Endodermal cell (in vitro differentiated cells): Measurements from ENCODE around the gene FOXA1. TPM values are rescaled to one million over a fixed set of nuclear protein-coding genes. Genes with fewer than 3 reads are reported as not detected.

Experiments
- DNase-seq: peaks from one replicate; pipeline ENCODE4 v3.0.0-alpha.2; 2017
- H3K27ac ChIP-seq: 2 replicates; pipeline ENCODE4 v1.5.1; 2013; ENCODE audit warnings: mild to moderate bottlenecking, low read depth, low read length, moderate library complexity
- H3K27me3 ChIP-seq: 2 replicates; pipeline ENCODE4 v1.6.1; 2013; ENCODE audit warnings: mild to moderate bottlenecking, low read length, moderate library complexity; ENCODE audit not compliant: insufficient read depth, control insufficient read depth, poor library complexity, severe bottlenecking
- H3K36me3 ChIP-seq: 2 replicates; pipeline ENCODE4 v1.7.0; 2013; ENCODE audit warnings: mild to moderate bottlenecking, low read length, moderate library complexity; ENCODE audit not compliant: control insufficient read depth, insufficient read depth
- H3K4me1 ChIP-seq: one replicate; pipeline ENCODE4 v1.7.0; 2013; ENCODE audit warnings: low read length; ENCODE audit not compliant: control insufficient read depth, insufficient read depth
- H3K4me3 ChIP-seq: 2 replicates; pipeline ENCODE4 v1.5.1; 2013; ENCODE audit warnings: mild to moderate bottlenecking, low read length, moderate library complexity
- H3K9ac ChIP-seq: 2 replicates; pipeline ENCODE4 v1.6.1; 2013; ENCODE audit warnings: mild to moderate bottlenecking, low read length, moderate library complexity; ENCODE audit not compliant: poor library complexity, severe bottlenecking; ENCODE audit errors: extremely low read depth
- H3K9me3 ChIP-seq: 2 replicates; pipeline ENCODE4 v1.6.1; 2013; ENCODE audit warnings: mild to moderate bottlenecking, low read length, moderate library complexity; ENCODE audit not compliant: control insufficient read depth
- H3K27ac Mint-ChIP-seq: 2 replicates; pipeline ENCODE4 v1.8.0; 2020; ENCODE audit warnings: mixed read lengths
- H3K27me3 Mint-ChIP-seq: 2 replicates; pipeline ENCODE4 v1.8.0; 2021; ENCODE audit warnings: mild to moderate bottlenecking, mixed read lengths; ENCODE audit not compliant: insufficient read depth
- H3K36me3 Mint-ChIP-seq: 2 replicates; pipeline ENCODE4 v1.8.0; 2020; ENCODE audit warnings: low read depth, mixed read lengths
- H3K4me1 Mint-ChIP-seq: 2 replicates; pipeline ENCODE4 v1.8.0; 2020; ENCODE audit warnings: mixed read lengths
- H3K4me3 Mint-ChIP-seq: 2 replicates; pipeline ENCODE4 v1.8.0; 2020; ENCODE audit warnings: mild to moderate bottlenecking, moderate library complexity, mixed read lengths
- H3K9me3 Mint-ChIP-seq: 2 replicates; pipeline ENCODE4 v1.8.0; 2020; ENCODE audit warnings: mild to moderate bottlenecking, mixed read lengths
- CTCF ChIP-seq: fragments of 200-600 bp; sonication (generic); conservative IDR thresholded peaks from 2 replicates; pipeline ENCODE4 v1.5.0; 2021; ENCODE audit warnings: antibody characterized with exemption, mild to moderate bottlenecking
- WGBS, 2 experiments: methylation state at CpG; one replicate each; pipeline versions ENCODE4 v1.1.5 to v1.1.7; 2013; ENCODE audit warnings: missing lambda C conversion rate in 2 of 2, mixed read lengths in 1 of 2; ENCODE audit not compliant: insufficient coverage in 1 of 2, insufficient read length in 1 of 2; 5-methylcytosine and 5-hydroxymethylcytosine counted together
- total RNA-seq, 2 donors: library from RNA; stranded (reverse); fragmentation: NEBNext Ultra II Directional in 1 of 2; extraction: Animal tissue kit (Norgen Biotek cat#: 25700) in 1 of 2; gene quantifications; 2 replicates in 1 of 2; 3 replicates in 1 of 2; pipeline ENCODE4 v1.2.1, GENCODE V29; 2021

FOXA1 gene
- total RNA-seq, 2 donors from 2014 or later: 41.2 to 51.4 TPM

DNA sequence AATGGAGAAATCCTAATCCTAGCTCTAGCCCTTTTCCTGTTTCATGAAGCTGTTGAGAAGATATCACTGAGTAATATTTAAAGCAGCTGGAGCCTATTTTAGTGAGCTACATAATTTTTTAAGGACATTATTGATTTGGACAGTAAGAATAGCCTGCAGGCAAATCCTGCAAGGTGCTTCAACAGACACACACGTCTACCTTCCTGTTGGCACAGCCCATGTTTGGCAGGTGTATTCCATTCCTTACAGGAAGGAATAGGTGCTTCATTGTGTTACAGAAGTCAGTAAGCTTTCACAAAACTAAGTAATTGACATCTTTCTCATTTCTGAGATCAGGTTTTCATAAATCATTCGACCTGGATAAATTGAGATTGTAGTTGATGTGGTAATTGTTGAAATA lies 50.6 kb downstream of the FOXA1 start:
- Mint-ChIP-seq H3K4me1 (peaks cover 5% of the 10 kb centered on the region), H3K27ac (no peak overlapping the region), H3K36me3 (no peaks in the 10 kb centered on the region), H3K4me3 (no peak overlapping the region), H3K9me3 (no peaks in the 10 kb centered on the region), H3K27me3 (no peaks in the 10 kb centered on the region)
- Histone ChIP-seq H3K27ac (no peak overlapping the region), H3K4me3 (no peak overlapping the region), H3K4me1 (peaks cover 5% of the 10 kb centered on the region), H3K9me3 (no peaks in the 10 kb centered on the region), H3K9ac (no peak overlapping the region), H3K27me3 (no peaks in the 10 kb centered on the region), H3K36me3 (no peaks in the 10 kb centered on the region)
- no peak for DNase-seq
- 83 to 89% methylated on average over 1 of the region's 2 CpGs for WGBS, 2 experiments
- no peak for TF ChIP-seq CTCF

- no peaks in the 10 kb centered on the region for H3K4me1 Mint-ChIP-seq
- no peak overlapping the region for H3K4me3 Mint-ChIP-seq
- H3K9me3 Mint-ChIP-seq: no peaks in the 10 kb centered on the region
- H3K27me3 ChIP-seq: no peaks in the 10 kb centered on the region
- H3K36me3 Mint-ChIP-seq: no peaks in the 10 kb centered on the region
- TF ChIP-seq CTCF: no peak
- no peak overlapping the region for H3K27ac Mint-ChIP-seq
- no peaks in the 10 kb centered on the region for H3K36me3 ChIP-seq
- no peak for DNase-seq
- no peaks in the 10 kb centered on the region for H3K9me3 ChIP-seq
- 93% methylated on average over 1 of the region's 1 CpG; no CpG with 5 or more reads in 1 of the 2 experiments for WGBS, 2 experiments
- H3K9ac ChIP-seq: no peak overlapping the region
- H3K4me3 ChIP-seq: no peak overlapping the region
- no peak overlapping the region for H3K27ac ChIP-seq
- H3K27me3 Mint-ChIP-seq: no peaks in the 10 kb centered on the region
- H3K4me1 ChIP-seq: no peaks in the 10 kb centered on the region
These were observed 55.1 kb downstream of the FOXA1 start for GRCh38 chr14:37539992-37540391.

Other genes with a start within 250 kb of the FOXA1 start
- gene TTC6, start 380 bp upstream of the FOXA1 start, total RNA-seq: 10 to 100 TPM in 1 of 2 donors, 1 to 10 TPM in 1; 8.1 to 11.0 TPM